NB4 (cell line): ENCODE data around the gene PTGFRN.

Experiments
- DNase-seq: peaks from one replicate; pipeline ENCODE4 v3.0.0; 2010; ENCODE audit warnings: low read depth
- H3K4me3 ChIP-seq: one replicate; pipeline ENCODE4 v1.5.1; 2011; ENCODE audit warnings: mild to moderate bottlenecking, low read depth, low read length, moderate library complexity
- CTCF ChIP-seq: IDR thresholded peaks from one replicate; pipeline ENCODE4 v1.5.1; 2012; ENCODE audit warnings: low read depth, low read length
- MAX ChIP-seq: IDR thresholded peaks from 2 replicates; pipeline ENCODE4 v1.6.1; 2011; ENCODE audit warnings: low read depth, low read length
- MYC ChIP-seq: IDR thresholded peaks from 2 replicates; pipeline ENCODE4 v1.6.1; 2011; ENCODE audit warnings: low read depth, low read length
- POLR2A ChIP-seq: IDR thresholded peaks from 2 replicates; pipeline ENCODE4 v1.6.1; 2011; ENCODE audit warnings: mild to moderate bottlenecking; ENCODE audit not compliant: insufficient read length; ENCODE audit errors: extremely low read depth

Gene PTGFRN

GRCh38 chr1:116945996-116946395 is 36.3 kb downstream of the PTGFRN start:
- DNase-seq: no peak
- no peak overlapping the region for H3K4me3 ChIP-seq
- no peak for TF ChIP-seq POLR2A
- TF ChIP-seq CTCF: no peak
- no peak for TF ChIP-seq MYC
- TF ChIP-seq MAX: no peak

GRCh38 chr1:116947092-116947860 is 37.6 kb downstream of the PTGFRN start:
- DNase-seq: no peak
- no peak overlapping the region for H3K4me3 ChIP-seq
- TF ChIP-seq MYC: no peak
- TF ChIP-seq MAX: no peak
- no peak for TF ChIP-seq CTCF
- TF ChIP-seq POLR2A: no peak

GRCh38 chr1:116948046-116948445 is 38.3 kb downstream of the PTGFRN start:
- no peak overlapping the region for H3K4me3 ChIP-seq
- TF ChIP-seq CTCF (no peak), POLR2A (no peak), MAX (no peak), MYC (no peak)
- DNase-seq: no peak

GRCh38 chr1:116948642-116949041 is 38.9 kb downstream of the PTGFRN start:
- H3K4me3 ChIP-seq: no peak overlapping the region
- DNase-seq: no peak
- TF ChIP-seq MAX (no peak), POLR2A (no peak), CTCF (no peak)

GRCh38 chr1:116949213-116949985 is 39.7 kb downstream of the PTGFRN start:
- no peak for DNase-seq
- no peak for TF ChIP-seq POLR2A
- no peak for TF ChIP-seq CTCF
- no peak for TF ChIP-seq MYC
- no peak for TF ChIP-seq MAX
- H3K4me3 ChIP-seq: no peak overlapping the region
